Jurkat, Clone E6-1 (cell line): ENCODE data around the gene WNK2.
A peak's percentile ranks its signal among the peaks of the same experiment; 100 is the strongest.

Source experiments
- DNase-seq: peaks from one replicate; pipeline ENCODE4 v3.0.0-alpha.2; 2011; ENCODE audit warnings: low read depth, low spot score
- H3K4me3 ChIP-seq: 2 replicates; pipeline ENCODE4 v1.5.1; 2011; ENCODE audit warnings: mild to moderate bottlenecking, low read length, control low read depth, moderate library complexity

The WNK2 gene

DNA sequence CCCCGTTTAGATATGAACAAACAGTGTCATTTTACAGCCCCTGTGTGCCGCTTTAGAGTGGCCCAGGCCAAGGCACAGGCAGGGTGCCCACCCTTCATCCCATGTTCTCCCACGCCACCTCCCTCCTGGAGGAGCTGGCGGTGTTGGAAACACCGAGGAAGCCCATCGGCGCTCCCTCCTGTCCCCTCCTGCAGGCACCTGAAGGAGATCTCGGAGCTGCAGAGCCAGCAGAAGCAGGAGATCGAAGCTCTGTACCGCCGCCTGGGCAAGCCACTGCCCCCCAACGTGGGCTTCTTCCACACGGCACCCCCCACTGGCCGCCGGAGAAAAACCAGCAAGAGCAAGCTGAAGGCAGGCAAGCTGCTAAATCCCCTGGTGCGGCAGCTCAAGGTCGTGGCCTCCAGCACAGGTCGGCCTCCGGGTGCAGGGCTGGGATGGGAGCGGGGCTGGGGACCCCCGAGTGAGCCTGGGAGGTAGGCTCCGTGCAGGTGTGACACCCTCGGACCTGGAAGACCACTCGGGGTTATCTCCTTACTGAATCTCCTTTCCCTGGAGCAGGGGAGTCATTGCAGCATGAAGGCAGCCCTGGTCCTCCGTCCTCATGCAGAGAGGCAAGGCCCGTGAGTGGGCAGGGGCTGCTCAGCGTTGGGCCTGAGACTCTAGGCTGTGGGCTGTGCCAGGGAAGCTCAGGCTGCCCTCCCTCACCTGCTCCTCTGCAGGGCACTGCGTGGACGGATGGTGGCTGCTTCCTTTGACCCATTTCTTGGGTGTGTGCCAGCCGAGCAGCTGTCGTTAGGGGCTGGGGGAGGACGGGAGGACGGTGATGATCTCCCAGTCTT is 113.9 kb downstream of the WNK2 start:
- H3K4me3 ChIP-seq, result no peak overlapping the region
- no peak for DNase-seq

DNA sequence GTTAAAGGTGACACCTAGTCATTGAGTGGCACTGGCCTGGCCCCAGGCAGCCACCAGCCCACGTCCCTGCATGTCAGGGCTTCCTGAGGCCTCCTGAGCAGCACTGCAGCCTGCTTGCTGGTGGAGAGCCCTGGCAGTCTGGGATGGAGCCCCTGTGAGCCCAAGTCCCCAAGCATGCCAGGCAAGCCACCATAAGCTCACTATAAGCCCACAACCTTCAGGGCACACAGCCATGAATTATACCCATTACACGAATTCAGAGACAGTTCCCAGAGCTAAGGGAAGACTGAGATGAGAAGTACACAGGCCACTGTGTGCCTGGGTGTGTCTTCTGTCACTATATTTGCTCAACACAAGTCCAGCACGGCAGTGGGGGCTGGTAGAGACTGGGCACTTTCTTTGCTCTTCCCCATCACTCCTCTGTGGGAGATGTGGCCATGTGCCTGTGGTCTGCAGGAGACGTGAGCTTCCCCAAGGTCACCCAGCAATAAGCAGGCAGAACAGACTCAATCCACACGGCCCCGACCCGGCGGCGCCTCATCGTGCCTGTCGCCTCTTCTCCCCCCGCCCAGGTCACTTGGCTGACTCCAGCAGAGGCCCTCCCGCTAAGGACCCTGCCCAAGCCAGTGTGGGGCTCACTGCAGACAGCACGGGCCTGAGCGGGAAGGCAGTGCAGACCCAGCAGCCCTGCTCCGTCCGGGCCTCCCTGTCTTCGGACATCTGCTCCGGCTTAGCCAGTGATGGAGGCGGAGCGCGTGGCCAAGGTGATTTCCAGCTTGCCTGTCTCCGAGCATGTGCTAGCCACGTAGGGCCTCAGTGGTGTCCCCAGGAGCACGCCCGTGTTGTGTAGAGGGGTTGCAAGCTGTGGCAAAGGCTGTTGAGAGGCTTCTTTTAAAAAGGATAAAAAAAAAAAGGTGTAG is 114.8 kb downstream of the WNK2 start:
- H3K4me3 ChIP-seq, result no peak overlapping the region
- no peak for DNase-seq

DNA sequence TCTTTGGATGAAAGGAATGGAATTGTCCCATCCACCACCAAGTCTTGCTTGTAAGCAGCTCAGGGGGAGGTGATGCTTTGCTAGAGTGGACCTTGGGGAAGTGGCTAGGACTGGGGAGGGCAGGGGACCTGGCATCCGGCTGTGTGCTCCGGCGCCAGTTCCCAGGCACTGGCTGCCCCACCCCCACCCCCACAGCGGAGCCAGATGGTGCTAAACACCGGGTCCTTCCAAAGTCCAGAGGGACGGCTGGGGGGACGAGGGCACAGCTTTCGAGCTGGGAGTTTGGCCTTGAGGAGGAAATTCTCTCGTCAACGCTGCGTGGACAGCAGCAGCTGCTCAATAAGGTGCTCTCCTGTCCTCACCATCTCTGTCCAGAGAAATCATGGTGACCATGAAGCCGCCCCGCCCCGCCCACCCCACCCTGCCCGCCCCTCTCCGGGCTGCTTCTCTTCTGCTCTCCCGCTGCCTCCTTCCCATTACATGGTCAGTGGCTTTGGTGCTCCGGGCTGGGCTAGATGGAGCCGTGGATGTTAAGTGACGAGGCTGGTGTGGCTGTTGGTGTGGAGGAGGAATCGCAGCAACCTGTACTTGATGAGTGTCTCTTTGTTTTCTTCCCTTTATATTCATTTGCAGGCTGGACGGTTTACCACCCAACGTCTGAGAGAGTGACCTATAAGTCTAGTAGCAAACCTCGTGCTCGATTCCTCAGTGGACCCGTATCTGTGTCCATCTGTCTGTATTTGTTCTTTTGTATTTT is 115.7 kb downstream of the WNK2 start:
- no peak for DNase-seq
- H3K4me3 ChIP-seq, result no peak overlapping the region

DNA sequence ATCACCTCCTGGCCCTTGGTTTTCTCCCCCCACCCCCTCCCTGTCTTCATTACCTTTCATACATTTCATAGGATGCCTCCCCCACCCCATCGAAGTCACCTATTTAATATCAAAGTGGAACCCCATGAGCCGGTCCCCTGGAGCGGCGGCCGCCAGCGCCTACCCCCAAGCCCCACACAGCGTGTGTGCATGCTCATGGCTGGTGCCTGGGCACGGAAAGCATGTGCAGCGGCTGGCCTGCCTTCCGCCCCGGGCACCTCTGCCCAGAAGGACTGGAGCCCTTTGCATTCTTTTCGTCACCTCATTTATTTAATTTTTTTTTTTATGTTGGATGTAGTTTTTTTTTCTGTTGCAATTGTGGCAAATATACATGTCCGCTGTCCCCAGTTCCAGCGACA is 116.2 kb downstream of the WNK2 start:
- H3K4me3 ChIP-seq, result no peak overlapping the region
- no peak for DNase-seq

DNA sequence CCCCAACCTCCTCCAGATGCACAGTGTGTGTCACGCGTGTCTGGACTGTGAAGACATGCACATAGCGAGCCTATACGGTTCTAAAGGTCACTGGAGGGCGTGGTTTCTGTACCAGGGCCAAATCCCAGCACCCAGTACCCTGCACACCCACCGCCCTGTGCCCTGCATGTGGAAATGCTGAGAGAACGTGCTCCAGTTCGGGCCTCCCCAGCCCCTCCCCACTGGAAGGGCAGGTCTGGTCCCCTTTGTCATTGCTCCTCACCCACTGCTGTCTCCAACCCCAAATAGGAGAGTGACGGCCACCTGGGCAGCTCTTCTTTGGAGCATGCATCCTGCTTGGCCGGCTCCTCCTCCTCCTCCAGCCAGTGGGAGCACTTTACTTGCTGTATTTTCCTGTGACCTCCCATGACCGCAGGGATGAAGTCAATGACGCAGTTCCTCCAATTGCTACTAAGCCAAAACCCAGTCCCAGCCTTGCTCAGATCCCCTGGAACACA is 116.7 kb downstream of the WNK2 start:
- DNase-seq, result no peak
- no peak overlapping the region for H3K4me3 ChIP-seq

DNA sequence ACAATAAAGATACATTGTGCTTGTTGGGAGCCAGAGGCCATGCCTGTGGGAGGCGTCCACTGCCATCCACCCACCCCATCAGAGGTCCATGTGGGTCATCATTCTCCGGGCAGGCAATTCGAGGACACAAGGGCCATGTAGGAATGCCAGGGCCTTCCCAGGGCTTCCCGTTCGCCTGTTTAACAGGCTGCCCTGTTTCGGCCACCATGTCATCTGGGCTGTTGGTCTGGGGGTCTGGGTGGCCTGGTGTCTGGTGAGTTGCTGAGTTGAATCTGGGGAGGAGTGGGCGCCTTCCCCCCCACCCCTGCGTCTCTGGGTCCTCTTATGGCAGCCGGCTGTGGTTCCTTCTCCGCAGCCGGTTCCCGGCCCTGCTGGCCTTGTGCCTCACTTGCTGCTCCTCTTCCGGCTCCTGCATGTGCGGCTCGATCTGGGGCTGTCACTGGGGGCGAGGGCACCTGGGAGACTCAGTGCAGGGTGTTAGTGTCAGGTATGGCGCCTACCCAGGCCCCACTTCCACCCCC is 117.4 kb downstream of the WNK2 start:
- no peak for DNase-seq
- H3K4me3 ChIP-seq, result no peak overlapping the region

DNA sequence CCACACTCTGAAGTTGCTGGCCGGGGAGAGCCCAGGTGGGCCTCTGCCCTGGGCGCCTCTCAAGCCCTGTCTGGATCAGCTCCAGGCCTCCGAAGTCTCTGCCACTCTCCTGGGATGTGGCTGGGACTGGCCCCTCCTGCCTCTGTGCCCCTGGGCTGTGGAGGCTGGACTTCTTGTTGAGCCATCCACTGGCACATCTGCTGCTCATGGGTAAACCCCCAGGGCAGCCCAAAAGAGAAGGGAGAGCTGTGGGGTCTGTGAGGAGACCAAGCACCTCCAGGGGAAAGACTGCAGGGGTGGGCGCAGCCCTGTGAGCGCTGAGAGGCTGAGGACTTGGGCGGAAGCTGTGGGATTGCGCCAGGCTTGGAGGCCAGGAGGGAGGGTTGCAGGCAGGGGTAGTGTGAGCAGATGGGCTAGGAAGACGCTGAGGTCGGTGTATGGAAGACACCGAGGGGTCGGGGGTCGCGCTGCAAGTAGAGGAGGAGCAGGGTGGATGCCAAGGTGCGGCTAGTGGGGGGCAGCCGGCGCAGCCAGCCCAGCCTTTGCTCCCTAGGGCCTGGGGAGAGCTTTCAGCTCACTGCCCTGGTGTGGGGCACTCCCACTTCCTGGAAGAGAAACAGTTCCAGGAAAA is 118.1 kb downstream of the WNK2 start:
- no peak overlapping the region for H3K4me3 ChIP-seq
- no peak for DNase-seq

DNA sequence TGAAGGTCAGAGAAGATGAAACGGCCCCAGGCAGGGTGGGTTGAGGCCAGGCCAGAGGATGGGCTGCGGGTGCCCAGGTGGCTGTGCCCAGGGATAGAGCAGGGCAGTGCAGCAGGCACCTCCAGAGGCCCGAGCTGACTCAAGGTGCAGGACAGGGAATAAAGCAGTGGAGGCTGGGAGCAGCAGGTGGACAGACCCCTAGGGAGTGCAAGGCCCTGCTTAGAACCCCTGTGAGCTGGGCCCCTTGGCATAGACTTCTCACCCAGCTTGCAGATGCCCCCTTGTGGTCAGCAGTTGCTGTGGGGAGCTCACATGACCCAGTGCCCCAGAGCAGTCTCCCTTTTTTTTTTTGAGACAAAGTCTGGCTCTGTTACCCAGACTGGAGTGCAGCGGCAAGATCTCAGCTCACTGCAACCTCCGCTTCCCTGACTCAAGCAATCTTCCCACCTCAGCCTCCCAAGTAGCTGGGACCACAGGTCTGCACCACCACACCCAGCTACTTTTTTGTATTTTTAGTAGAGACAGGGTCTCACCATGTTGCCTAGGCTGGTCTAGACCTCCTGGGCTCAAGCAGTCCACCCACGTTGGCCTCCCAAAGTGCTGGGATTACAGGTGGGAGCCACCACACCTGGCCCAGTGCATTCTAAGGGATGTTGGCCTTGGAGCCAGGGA is 118.8 kb downstream of the WNK2 start:
- H3K4me3 ChIP-seq, result no peak overlapping the region
- peak; percentile 67 for DNase-seq

DNA sequence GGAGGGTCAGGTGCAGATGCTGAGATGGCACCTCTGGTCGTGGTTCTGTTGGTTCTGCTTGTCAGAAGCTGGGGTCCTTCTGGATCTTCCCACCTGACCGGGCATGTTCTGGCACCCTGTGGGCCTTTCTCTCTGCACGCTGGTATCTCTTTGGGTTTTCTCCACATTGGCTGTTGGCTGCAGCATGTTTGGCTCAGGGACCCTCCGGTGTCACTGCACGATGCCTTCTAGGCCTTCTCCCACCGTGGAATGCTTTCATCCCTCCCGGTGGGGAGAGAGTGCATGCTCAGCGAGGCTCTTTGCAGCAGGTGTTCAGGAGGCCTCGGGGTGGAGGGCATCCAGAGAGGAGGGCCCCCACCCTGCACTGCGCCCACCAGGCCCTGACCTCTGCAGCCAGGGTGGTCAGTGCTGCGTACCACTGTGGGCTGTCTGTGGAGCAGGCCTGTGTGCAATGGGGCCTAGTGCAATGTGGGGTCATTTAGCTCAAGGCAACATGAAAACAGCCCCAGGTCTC is 119.4 kb downstream of the WNK2 start:
- no peak overlapping the region for H3K4me3 ChIP-seq
- no peak for DNase-seq

DNA sequence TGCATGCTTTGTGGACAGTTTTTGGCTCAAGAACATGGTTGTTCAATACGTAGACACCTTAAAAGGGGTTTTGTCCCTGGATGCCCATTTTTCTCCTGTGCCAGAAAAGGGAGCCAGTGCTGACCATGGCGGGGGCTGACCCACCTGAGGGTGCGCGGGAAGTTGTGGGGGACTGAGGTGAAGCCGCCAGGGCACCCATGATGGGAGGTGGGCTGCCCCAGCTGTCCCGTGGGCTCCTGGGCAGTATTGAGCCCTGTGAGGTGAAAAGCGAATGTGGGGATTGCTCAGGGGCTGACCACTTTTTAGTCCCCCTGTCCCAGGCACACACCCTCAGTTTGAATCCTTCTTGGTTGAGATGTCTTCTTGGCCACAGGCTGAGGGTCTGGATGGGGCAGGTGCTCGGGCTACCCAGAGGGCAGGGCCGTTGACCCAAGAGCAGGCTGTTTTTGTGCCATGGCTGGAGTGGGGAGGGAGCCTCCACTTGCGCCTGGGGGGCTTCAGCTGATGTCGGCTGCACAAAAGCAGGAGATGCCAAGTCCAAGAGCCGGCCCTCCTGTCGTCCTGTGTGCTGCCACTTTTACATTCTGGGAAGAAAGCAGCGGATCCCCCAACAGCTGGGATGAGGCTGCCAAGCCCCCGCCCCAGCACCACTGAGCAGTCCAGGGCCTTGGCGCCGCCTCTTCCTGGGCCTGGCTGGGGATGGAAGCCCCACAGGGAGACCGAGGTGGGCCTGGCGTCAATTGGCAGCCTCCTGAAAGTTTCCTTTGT is 120.1 kb downstream of the WNK2 start:
- DNase-seq, result no peak
- H3K4me3 ChIP-seq, result no peak overlapping the region

DNA sequence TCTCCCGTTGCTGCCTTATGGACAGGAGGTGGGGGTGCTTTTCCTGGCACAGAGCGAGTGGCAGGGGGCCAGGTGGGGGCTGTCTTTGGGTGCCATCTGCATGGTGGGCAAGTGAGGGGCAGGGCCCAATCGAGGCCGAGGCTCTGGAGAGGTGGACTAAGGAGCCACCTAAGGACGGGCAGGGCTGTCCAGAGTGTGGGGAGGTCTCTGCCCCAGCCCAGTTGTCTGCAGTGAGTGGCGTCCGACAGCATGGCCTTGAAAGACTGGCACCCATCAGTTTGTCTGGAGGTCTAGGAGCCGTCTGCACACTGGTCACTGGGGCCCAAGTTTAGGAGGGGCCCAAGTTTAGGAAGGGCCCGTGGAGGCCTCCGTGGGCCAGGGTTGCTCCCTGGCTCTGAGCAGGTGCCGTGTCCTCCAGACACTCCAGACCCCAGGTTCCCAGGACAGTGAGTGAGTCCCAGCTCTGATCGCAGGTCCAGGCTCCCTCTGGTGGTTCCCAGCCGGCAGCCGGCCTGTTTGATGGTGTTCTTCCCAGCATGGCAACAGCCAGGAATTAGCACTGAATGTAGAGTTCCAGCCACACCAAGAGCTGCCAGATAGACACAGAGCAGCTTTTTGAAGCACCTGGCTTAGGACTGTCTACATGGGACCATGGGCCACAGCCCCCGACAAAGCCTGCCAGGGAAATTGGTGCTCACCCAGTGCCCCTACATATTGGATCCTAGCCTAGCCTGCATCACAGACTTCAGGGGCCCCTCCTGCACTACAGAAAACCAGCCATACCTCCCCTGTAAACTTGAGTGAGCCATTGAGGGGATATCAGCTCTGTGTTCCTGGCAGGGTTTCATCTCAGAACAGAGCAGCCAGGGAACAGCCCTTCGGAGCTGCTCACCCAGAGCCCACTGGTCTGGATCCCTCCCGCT is 120.9 kb downstream of the WNK2 start:
- DNase-seq, result no peak
- H3K4me3 ChIP-seq, result no peak overlapping the region

DNA sequence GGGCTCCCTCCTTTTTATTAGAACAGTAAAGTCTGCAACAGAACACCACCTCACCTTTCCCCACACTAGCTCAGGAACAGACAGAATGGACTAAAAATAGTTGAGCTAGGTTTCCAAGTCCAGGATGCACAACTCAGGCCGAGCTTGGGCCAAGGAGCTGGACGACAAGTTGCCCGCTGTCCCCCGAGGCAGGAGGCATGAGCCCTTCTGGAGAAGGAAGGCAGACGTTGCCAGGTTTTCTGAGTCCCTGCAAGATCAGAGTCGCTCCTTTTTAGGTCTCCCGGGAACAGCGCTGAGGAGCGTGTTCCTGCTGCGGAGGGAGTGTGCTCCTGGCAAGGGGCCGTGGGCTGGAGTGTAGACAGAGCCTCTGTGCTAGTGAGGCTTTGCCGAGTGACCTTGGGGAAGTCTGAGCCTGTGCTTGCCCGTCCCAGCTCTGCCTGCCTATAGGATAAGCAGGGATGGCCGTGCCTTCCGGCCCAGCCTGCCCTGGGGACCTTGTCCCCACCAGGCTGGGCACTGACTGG is 121.6 kb downstream of the WNK2 start:
- no peak for DNase-seq
- no peak overlapping the region for H3K4me3 ChIP-seq

DNA sequence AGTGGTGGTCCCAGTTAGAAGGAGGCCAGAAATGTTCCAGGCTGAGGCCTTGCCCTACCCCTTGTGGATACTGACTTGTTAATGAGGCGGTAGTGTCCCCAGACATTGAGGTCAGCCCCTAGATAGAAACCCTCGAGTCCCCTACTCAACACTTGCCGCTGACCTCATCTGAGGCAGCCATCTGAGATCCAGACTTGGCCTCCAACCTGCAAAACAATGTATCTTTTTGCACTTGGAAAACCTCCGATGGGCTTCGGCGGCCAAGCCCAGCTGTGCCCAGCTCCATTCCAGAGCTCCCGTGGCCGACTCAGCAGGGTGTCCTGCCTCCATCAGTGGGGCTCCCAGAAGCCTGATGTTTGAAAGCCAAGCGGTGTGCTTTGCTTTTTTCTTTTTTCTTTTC is 122.1 kb downstream of the WNK2 start:
- no peak for DNase-seq
- no peak overlapping the region for H3K4me3 ChIP-seq

DNA sequence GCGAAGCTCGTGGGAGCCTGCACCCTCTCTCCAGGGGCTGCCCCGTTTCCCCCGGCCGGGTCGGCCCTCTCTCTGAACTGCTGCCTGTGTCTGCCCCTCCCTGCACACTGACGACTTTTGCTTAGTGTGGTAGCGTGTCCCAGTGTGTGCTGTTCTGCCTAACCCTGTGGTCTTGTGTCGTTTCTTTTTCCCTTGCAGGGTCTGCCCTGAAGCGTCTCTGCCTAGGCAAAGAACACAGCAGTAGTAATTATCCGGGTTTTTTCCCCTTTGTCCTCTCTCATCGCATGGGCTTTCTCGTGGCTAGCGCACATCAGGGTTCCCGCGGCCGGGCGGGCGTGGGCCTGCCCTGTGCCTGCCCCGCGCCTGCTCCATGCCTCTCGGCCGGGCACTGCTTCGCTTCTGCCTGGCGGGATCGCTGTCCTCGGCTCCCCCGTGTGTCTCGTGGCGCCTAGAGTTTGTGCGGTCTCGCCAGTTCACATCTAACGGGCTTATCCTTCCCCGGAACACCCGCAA is 122.7 kb downstream of the WNK2 start:
- no peak for DNase-seq
- H3K4me3 ChIP-seq, result no peak overlapping the region

DNA sequence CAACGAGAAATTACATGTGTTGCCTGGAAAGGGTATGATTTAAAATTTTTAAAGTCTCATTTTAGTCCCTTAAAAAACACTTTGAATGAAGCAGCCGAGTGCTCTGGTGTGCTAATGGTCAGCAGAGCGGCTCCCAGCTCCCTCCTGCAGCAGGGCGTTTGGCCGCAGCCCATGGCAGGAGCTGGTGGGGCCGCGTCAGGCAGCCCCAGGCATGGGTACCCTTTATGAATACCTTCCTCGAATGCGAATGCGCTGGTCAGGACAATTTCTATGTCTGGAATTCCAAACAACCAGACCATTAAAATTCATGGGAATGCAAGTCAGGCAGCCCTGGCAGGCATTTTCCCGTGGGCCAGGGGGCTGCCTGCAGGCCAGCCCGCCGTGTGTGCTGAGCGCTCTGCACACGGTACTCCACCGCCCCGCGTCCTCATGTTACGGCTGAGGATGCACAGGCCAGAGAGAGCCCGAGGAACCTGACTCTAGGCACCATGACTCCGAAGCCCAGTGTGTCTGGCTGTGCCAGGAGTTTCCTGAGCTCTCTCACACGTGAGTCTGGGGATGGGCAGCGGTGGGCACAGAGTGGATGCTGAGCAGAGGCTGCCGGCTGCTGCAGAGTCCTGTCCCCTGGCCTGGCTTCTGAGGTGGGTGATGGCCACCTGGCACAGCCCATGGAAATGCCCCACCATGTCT is 123.7 kb downstream of the WNK2 start:
- H3K4me3 ChIP-seq, result no peak overlapping the region
- DNase-seq, result no peak
